IPS-18a (cell line): ENCODE measurements around the gene MLN.

Experiments
- H3K27ac ChIP-seq: one replicate; pipeline ENCODE4 v1.5.1; 2013; ENCODE audit warnings: low read length
- H3K27me3 ChIP-seq: one replicate; pipeline ENCODE4 v1.6.1; 2013; ENCODE audit warnings: mild to moderate bottlenecking, low read length; ENCODE audit not compliant: control insufficient read depth, insufficient read depth
- H3K36me3 ChIP-seq: one replicate; pipeline ENCODE4 v1.6.1; 2013; ENCODE audit warnings: low read depth, low read length; ENCODE audit not compliant: control insufficient read depth
- H3K4me1 ChIP-seq: one replicate; pipeline ENCODE4 v1.6.1; 2013; ENCODE audit warnings: low read depth, low read length; ENCODE audit not compliant: control insufficient read depth
- H3K4me3 ChIP-seq: one replicate; pipeline ENCODE4 v1.5.1; 2013; ENCODE audit warnings: low read length
- H3K9ac ChIP-seq: one replicate; pipeline ENCODE4 v1.6.1; 2013; ENCODE audit warnings: mild to moderate bottlenecking, low read length, moderate library complexity
- H3K9me3 ChIP-seq: one replicate; pipeline ENCODE4 v1.6.1; 2013; ENCODE audit warnings: low read depth, low read length; ENCODE audit not compliant: control insufficient read depth

MLN gene

DNA sequence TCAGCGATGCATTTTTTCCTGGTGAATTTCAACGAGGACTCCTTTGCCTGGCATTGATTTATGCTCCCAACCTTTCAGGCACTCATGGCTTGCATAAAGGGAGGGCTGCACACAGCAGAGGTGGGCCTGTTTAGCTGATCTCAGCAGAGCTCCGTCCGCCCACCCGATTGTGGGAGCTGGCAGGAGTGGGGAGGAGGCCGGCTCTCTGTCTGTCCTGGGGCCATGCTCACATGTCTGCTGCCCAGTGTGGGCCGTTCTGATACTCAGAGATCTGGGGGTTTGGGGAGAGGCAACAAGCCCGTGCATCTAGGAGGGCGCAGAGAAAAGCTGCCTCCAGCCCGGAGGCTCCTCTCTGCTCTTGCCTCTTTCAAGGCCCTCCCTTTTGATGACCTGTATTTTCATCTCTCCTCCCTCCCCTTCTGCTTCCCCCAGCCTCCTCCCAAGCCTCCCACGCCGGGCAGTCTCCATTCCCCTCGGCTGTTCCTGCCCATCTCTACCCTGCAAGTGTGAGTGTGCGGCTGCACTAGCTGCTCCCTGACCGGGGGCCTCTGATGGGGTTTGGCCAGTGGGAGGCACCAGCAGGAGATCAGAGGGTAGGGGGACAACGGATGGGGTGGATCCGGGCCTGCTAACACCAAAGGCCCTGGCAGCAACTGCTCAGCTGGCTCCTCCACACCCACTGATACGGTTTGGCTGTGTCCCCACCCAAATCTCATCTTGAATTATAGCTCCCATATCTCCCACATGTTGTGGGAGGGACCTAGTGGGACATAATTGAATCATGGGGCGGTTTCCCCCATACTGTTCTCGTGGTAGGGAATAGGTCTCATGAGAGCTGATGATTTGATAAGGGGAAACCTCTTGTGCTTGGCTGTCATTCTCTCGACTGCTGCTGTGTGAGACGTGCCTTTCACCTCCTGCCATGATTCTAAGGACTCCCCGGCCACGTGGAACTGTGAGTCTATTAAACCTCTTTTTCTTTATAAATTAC lies 39.6 kb upstream of the MLN start:
- no peak overlapping the region for H3K9ac ChIP-seq
- no peak overlapping the region for H3K4me3 ChIP-seq
- no peak overlapping the region for H3K27ac ChIP-seq
- H3K27me3 ChIP-seq, result no peaks in the 10 kb centered on the region
- H3K36me3 ChIP-seq, result no peaks in the 10 kb centered on the region
- H3K4me1 ChIP-seq, result peaks cover 7% of the 10 kb centered on the region
- H3K9me3 ChIP-seq, result no peaks in the 10 kb centered on the region

DNA sequence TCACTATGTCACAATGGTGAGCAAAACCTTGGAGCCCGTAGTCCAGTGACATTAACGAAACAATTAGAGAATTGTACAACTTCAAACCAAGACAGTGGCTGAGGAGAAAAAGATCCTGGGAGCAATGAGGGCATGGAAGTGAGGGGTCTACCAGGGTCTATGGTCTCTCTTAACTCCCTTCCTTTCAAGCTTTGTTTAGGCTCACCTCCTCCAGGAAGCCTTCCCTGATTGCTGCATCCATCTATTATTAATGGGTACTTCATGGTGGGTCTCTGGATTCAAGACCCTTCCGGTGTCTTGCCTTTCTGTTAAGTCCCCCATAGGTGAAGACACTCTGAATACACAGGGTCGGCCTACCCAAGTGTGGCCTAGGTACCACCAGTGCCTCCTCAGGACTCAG lies 38.1 kb upstream of the MLN start:
- H3K27me3 ChIP-seq, result no peaks in the 10 kb centered on the region
- H3K9ac ChIP-seq, result no peak overlapping the region
- peaks cover 12% of the 10 kb centered on the region for H3K4me1 ChIP-seq
- no peaks in the 10 kb centered on the region for H3K9me3 ChIP-seq
- no peaks in the 10 kb centered on the region for H3K36me3 ChIP-seq
- no peak overlapping the region for H3K27ac ChIP-seq
- H3K4me3 ChIP-seq, result no peak overlapping the region

DNA sequence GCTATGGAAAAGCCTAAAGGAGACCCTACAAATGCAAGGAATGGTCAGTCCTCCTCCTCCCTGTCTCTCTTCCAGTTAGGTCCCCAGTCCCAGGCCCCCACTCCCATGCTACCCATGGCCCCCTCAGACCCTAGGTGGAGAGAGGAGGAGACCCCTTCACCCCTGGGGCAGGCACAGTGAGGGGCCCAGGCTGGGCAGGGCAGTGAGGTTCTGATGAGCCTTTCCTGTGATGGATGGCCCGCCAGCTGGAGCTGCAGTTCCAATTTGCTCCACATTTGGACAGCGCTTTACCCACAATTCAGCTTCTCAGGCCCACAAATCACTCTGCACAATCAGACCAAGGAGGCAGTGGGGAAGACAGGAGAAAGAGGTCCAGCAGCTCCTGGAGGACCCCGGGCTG lies 37.3 kb upstream of the MLN start:
- H3K36me3 ChIP-seq, result no peaks in the 10 kb centered on the region
- no peaks in the 10 kb centered on the region for H3K27me3 ChIP-seq
- no peak overlapping the region for H3K9ac ChIP-seq
- H3K4me1 ChIP-seq, result peaks cover 12% of the 10 kb centered on the region
- no peak overlapping the region for H3K4me3 ChIP-seq
- no peak overlapping the region for H3K27ac ChIP-seq
- H3K9me3 ChIP-seq, result no peaks in the 10 kb centered on the region

DNA sequence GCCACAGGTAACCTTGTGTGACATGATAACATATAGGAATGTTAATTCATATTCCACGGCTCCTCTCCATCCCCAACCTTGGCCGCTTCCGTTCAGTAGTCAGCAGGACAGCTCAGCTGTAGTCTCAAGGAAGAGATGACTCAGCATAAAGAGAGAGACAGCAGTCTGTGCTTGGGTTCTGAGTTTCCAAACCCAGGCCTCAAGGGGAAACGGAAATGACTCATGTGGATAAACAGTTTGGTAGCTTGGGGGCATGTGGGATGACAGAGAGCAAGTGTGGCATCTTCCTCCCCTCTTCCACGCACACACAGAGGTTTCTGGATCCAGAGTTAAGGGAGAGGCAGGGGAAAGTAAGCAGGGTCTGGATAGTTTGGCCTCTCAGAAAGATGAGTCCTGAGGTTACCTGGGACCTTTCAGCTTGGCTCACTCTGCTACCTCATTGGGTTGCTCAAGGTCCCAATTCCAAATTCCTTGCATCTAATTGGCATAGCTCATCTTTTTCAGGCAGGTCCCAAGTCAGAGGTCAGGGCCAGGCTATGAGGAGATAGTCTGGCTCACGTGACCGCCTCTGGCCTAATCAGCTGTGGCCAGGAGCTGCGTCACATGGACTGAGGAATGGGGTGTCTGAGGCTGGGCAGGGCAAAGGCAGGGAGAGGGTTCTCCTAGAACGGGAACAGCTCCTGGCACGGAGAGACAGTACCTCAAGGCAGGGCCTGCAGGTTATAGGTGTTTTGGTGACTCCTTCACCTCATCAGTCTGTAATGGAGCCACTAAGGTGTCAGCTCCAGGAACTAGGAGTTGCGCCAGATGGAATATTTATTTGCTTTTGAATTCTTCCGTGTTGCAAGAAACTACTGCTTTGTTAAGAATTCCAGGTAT lies 36.5 kb upstream of the MLN start:
- H3K4me1 ChIP-seq, result peaks cover 12% of the 10 kb centered on the region
- no peaks in the 10 kb centered on the region for H3K36me3 ChIP-seq
- no peak overlapping the region for H3K4me3 ChIP-seq
- no peaks in the 10 kb centered on the region for H3K9me3 ChIP-seq
- no peaks in the 10 kb centered on the region for H3K27me3 ChIP-seq
- no peak overlapping the region for H3K27ac ChIP-seq
- no peak overlapping the region for H3K9ac ChIP-seq

DNA sequence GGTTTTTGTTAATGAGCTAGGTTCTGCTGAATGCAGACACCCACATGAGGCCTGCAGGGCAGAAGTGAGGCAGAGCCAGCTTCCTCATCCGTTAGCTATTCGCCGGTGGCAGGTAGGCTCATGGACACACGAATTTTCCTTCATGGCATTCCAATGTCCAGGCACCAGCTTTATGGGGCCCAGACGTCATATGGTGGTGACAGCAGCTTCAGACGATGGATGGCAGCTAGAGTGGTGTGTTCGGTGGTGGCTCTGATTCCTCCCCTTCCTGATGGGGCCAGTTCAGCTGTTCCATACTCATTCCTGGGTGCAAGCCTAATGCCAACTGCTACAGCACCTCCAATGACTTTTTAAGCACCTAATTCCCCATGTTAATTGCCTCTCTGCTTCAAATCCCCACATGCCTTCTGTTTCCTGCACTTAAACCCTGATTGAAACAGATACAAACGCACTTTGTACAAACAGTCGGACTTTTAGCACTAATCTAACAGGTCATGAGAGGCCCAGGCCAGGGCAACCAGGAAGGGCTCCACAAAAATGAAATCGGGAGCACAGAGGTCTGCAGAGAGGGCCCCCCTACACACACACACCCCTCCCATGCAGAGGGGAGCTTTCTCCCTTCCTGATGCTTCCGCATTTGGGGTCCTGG lies 35.7 kb upstream of the MLN start:
- Histone ChIP-seq H3K4me3 (no peak overlapping the region), H3K36me3 (no peaks in the 10 kb centered on the region), H3K9me3 (no peaks in the 10 kb centered on the region), H3K27ac (no peak overlapping the region), H3K9ac (no peak overlapping the region), H3K4me1 (peaks cover 12% of the 10 kb centered on the region), H3K27me3 (no peaks in the 10 kb centered on the region)

DNA sequence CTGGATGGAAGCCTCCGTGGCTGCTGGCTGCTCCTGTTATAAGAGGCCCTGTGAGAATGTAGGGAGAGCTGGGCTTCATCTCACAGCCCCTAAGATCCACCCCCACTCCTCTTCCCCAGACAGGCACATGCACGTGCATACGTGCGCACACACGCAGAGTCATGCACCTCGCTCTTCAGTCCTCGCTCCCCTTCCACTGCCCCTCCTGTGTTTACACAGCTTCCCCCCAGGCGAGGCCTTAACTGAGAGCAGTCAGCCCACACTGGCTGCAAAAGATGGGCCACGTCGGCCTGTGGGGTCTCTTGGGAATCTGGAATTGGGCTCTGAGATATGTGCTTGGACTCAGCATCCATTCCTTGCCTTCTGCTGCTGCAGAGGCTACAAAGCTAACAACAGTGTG lies 35.2 kb upstream of the MLN start:
- Histone ChIP-seq H3K27ac (no peak overlapping the region), H3K9me3 (no peaks in the 10 kb centered on the region), H3K27me3 (no peaks in the 10 kb centered on the region), H3K36me3 (no peaks in the 10 kb centered on the region), H3K4me1 (peaks cover 12% of the 10 kb centered on the region), H3K4me3 (no peak overlapping the region), H3K9ac (no peak overlapping the region)

DNA sequence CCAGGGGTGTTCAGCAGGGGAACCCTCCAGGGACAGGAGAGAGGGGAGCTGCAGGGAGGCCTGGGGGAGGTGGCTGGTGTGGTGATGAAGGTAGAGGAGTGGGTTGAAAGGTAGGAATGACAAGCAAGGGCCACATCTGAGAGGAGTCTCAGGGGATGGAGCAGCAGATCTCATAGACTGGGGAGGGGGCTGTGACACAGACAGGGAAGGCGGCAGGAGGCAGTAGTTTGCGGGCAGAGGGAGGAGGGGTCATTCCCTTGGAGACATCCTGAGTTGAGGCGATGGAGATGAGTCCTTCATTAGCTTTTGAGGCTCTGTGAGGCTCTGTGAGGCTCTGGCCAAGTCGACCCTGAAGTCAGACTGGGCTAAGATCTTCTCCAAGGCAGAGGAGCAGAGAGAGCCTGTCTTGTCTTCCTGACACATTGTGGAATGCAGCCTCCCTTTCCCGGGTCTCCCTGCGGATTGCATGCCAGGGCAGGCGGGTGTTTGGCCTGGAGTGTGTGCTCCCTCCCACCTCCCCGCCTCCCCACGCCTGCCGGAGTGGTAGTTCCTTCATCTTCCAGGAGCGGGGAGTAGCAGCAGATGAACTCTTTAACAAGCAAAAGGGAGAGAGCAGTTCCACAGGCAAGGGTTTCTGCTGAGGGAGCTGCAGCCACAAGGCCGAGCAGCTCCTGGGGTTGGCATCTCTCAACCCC lies 34.3 kb upstream of the MLN start:
- Histone ChIP-seq H3K27ac (no peak overlapping the region), H3K9ac (no peak overlapping the region), H3K36me3 (no peaks in the 10 kb centered on the region), H3K9me3 (no peaks in the 10 kb centered on the region), H3K4me1 (peaks cover 12% of the 10 kb centered on the region), H3K27me3 (no peaks in the 10 kb centered on the region), H3K4me3 (no peak overlapping the region)

DNA sequence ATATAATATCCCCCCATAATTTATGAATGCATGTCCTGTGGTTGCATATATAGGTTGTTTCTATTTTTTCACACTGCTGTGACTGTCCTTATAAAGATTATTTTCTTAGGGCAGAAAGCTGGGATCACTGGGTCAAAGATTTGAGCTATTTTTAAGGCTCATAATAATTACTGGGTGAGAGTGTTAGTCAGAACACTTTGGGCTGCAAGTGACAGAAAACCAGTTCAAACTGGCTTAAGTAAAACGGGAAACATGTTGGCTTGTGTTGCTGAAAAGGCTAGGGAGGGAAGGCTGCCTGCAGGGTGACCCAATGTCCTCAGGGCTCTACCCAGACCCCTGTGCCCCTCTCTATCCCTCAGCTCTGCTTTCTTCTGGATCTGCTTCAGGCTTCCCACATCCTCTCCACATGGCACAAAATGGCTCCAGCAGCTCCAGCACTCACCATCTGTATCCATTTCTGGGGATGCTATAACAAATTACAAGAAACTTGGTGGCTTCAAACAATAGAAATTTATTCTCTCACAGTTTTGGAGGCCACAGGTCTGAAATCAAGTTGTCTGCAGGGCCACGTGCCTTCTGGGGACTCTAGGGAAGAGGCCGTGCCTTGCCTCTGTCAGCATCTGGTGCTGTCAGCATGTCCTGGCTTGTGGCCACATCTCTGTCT lies 33.1 kb upstream of the MLN start:
- no peaks in the 10 kb centered on the region for H3K27me3 ChIP-seq
- H3K27ac ChIP-seq, result no peak overlapping the region
- peaks cover 12% of the 10 kb centered on the region for H3K4me1 ChIP-seq
- H3K9me3 ChIP-seq, result no peaks in the 10 kb centered on the region
- H3K9ac ChIP-seq, result no peak overlapping the region
- H3K4me3 ChIP-seq, result no peak overlapping the region
- H3K36me3 ChIP-seq, result no peaks in the 10 kb centered on the region

DNA sequence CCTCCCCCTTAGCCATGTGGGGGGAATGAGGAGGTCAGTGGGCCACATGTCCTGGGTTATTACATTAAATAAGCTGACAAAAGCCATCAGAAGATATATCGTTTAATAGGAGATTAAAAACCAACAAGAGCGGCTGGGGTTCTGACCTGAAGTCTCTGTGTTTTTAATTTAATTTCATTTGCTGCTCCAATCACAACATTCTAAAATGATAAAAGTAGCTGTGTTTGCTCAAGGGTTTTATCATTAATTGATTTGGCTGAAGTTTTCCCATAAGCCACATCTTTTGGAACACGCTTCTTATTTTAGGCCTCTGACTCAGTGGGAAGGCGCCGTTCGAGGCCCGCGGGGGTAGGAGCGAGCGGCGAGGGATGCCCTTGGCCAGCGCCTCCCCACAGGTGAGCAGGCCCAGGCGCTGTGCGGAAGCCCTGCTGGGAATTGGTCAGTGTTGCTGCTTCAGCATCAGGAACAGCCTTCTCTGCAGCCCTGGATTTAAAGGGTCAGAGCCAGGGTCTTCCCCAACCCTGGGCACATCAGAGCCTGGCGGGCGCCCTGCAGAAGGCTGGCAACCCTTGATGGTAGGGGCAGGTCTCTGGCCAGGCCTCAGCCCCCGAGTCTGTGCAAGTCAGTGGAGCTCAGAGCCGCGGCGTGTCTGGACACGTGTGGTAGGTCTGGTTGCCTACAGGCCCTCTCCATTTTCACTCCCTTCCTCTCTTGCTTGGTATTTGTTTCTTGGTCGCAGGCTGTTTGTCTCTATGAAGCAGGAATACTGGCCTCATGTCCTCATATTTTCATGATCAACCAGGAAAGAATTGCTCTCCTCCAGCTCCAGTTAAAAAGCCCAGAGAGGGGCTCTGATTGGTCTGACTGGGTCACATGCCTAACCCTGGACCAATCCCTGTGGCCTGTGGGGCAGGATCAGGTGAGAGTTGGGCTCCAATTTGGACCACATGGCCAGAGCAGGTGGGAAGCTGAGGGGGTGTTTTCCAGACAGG lies 30.9 kb upstream of the MLN start:
- H3K4me3 ChIP-seq, result no peak overlapping the region
- H3K9ac ChIP-seq, result no peak overlapping the region
- no peak overlapping the region for H3K27ac ChIP-seq
- no peaks in the 10 kb centered on the region for H3K9me3 ChIP-seq
- no peaks in the 10 kb centered on the region for H3K36me3 ChIP-seq
- H3K4me1 ChIP-seq, result peaks cover 19% of the 10 kb centered on the region
- no peaks in the 10 kb centered on the region for H3K27me3 ChIP-seq

DNA sequence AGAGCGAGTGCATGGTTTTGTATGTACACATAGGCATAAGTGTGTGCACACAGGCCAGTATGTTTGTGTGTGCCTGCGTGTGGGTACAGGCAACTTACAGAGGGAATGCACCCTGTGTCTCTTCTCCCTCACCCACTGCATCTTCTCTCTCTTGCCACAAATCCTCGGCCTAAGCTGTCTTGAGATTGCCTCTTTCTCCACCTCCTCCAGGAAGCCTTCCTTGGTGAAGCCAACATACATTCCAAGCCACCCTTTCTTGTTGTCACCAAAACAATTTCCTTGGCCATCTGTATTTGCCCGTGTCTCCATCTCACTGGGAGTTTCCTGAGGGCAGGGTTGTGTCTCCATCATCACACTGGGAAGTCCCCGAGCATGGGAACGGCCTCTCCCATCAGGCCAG lies 29.8 kb upstream of the MLN start:
- Histone ChIP-seq H3K27me3 (peaks cover under 1% of the 10 kb centered on the region), H3K4me3 (no peak overlapping the region), H3K9me3 (no peaks in the 10 kb centered on the region), H3K36me3 (no peaks in the 10 kb centered on the region), H3K9ac (no peak overlapping the region), H3K4me1 (peaks cover 20% of the 10 kb centered on the region), H3K27ac (no peak overlapping the region)
